Thoracic aorta (tissue), 2 donors: ENCODE results near the gene DOCK4. TPM values are rescaled to one million over a fixed set of nuclear protein-coding genes. Genes with fewer than 3 reads are reported as not detected.

Experiments used
- ATAC-seq: fragments of 150-250 bp; one replicate; pipeline ENCODE4 v1.8.0; 2017; ENCODE audit warnings: low read depth; ENCODE audit not compliant: insufficient number of reproducible peaks, low FRiP score
- DNase-seq: peaks from one replicate; pipeline ENCODE4 v3.0.0-alpha.2; 2020; ENCODE audit warnings: low spot score
- H3K27ac ChIP-seq, 2 donors: fragments of 200-600 bp; sonication (generic); 1 replicate in 1 of 2; 2 replicates in 1 of 2; pipeline ENCODE4 v1.5.1; 2016; ENCODE audit warnings: mild to moderate bottlenecking in 2 of 2, moderate library complexity in 2 of 2
- H3K27me3 ChIP-seq: fragments of 200-600 bp; sonication (generic); replicated peaks from 2 replicates; pipeline ENCODE4 v1.6.0; 2016; ENCODE audit warnings: mild to moderate bottlenecking; ENCODE audit not compliant: insufficient read depth
- H3K36me3 ChIP-seq: fragments of 200-600 bp; sonication (generic); one replicate; pipeline ENCODE4 v1.5.1; 2016
- H3K4me1 ChIP-seq, 2 donors: fragments of 200-600 bp; sonication (generic); 1 replicate in 1 of 2; 2 replicates in 1 of 2; pipeline versions ENCODE4 v1.5.1 to v1.6.0; 2016; ENCODE audit warnings: low read depth in 2 of 2, mild to moderate bottlenecking in 1 of 2; ENCODE audit not compliant: control insufficient read depth in 1 of 2
- H3K4me3 ChIP-seq: fragments of 200-600 bp; sonication (generic); 2 replicates; pipeline ENCODE4 v1.5.1; 2016; ENCODE audit warnings: mild to moderate bottlenecking
- H3K9me3 ChIP-seq: fragments of 200-600 bp; sonication (generic); 2 replicates; pipeline ENCODE4 v1.5.1; 2016
- CTCF ChIP-seq: fragments of 200-600 bp; sonication (generic); IDR thresholded peaks from one replicate; pipeline ENCODE4 v1.5.1; 2019; ENCODE audit warnings: antibody characterized with exemption
- total RNA-seq, 2 donors: library from RNA; depleted of rRNA; stranded (reverse); fragments of >200 nt; gene quantifications; one replicate each; pipeline versions ENCODE4 v1.1.0 to v1.2.3, GENCODE V29; 2016

The DOCK4 gene
- total RNA-seq, 2 donors from 2014 or later, result 22.3 to 71.5 TPM

DNA sequence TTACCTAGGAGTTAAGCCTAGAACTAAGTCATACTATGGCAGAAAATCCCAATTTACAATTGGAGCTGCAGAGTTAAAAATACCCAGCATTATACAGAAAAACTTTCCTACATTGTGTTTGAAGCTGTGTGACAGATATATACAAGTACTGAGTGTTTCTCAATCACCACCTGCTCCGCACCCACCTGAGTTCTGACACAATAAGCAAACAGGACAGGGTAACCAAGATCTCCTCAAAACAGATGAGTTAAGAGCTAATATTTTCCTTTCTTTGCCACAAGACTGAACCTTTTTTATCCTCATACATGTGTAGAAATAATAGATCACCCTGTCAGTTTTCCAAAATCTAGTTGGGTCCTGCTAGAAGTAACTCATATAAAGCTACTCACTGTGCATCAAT is 186.3 kb downstream of the DOCK4 start:
- no peak for TF ChIP-seq CTCF
- Histone ChIP-seq H3K4me3 (no peak overlapping the region), H3K27ac (no peak overlapping the region), H3K4me1 (peaks cover 8 to 22% of the 10 kb centered on the region in 2 donors), H3K36me3 (no peaks in the 10 kb centered on the region), H3K27me3 (no peaks in the 10 kb centered on the region), H3K9me3 (no peaks in the 10 kb centered on the region)
- DNase-seq (no peak), ATAC-seq (no peak)

GRCh38 chr7:112018305-112019030 is 187.7 kb downstream of the DOCK4 start:
- DNase-seq, result no peak
- Histone ChIP-seq H3K4me3 (no peak overlapping the region), H3K36me3 (no peaks in the 10 kb centered on the region), H3K27ac (no peak overlapping the region), H3K4me1 (peaks cover 8 to 22% of the 10 kb centered on the region in 2 donors), H3K27me3 (no peaks in the 10 kb centered on the region), H3K9me3 (no peaks in the 10 kb centered on the region)
- ATAC-seq, result no peak
- no peak for TF ChIP-seq CTCF

DNA sequence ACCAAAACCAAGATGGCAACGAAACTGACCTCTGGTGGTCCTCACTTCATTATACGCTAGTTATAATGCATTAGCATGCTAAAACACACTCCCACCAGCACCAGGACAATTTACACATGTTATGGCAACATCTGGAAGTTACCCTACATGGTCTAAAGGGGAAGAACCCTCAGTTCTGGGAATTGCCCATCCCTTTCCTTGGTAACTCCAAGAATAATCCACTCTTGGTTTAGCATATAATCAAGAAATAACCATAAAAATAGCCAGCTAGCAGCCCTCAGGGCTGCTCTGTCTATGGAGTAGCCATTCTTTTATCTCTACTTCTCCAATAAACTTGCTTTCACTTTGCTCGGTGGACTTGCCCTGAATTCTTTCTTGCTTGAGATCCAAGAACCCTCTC is 191.1 kb downstream of the DOCK4 start:
- DNase-seq (no peak), ATAC-seq (no peak)
- Histone ChIP-seq H3K4me3 (no peak overlapping the region), H3K9me3 (no peaks in the 10 kb centered on the region), H3K27me3 (no peaks in the 10 kb centered on the region), H3K27ac (no peak overlapping the region), H3K4me1 (peaks cover 7 to 27% of the 10 kb centered on the region in 2 donors), H3K36me3 (no peaks in the 10 kb centered on the region)
- TF ChIP-seq CTCF, result no peak

- Histone ChIP-seq H3K9me3 (no peaks in the 10 kb centered on the region), H3K4me3 (no peak overlapping the region), H3K27ac (no peak overlapping the region), H3K36me3 (no peaks in the 10 kb centered on the region), H3K4me1 (peaks cover 7 to 19% of the 10 kb centered on the region in 2 donors), H3K27me3 (no peaks in the 10 kb centered on the region)
- TF ChIP-seq CTCF, result no peak
- DNase-seq (no peak), ATAC-seq (no peak)
These were observed 191.9 kb downstream of the DOCK4 start for GRCh38 chr7:112014347-112014746.

GRCh38 chr7:112013274-112013673 is 192.9 kb downstream of the DOCK4 start:
- H3K4me3 ChIP-seq, result no peak overlapping the region
- TF ChIP-seq CTCF, result no peak
- H3K9me3 ChIP-seq, result no peaks in the 10 kb centered on the region
- H3K36me3 ChIP-seq, result no peaks in the 10 kb centered on the region
- no peak overlapping the region for H3K27ac ChIP-seq
- H3K4me1 ChIP-seq, result peaks cover 4 to 8% of the 10 kb centered on the region in 2 donors
- DNase-seq, result no peak
- no peaks in the 10 kb centered on the region for H3K27me3 ChIP-seq
- no peak for ATAC-seq
